GM18526 (cell line): ENCODE results near the gene SCN8A.

Experiments
- POLR2A ChIP-seq: IDR thresholded peaks from 3 replicates; pipeline ENCODE4 v1.6.1; 2011; ENCODE audit not compliant: insufficient read length; ENCODE audit errors: extremely low read depth

SCN8A gene

DNA sequence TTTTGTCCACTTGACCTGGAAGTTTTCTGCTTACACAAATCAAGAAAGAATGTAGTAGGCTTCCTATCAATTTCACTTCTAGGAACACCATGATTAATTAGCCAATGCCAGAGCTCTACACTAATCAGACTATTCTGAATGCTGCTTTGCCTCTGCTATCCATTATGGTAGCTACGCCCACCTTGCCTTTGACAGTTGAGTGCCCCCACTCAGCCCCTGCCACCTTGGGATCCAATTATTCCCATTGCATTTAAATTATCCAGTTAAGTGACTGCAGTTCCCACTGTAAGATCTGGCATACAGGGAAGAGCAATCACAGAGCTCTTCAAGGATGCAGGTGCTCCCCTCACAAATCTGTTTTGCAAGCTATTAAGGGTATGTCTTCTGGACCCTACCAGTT, 210.0 kb downstream of the SCN8A start:
- no peak for TF ChIP-seq POLR2A

DNA sequence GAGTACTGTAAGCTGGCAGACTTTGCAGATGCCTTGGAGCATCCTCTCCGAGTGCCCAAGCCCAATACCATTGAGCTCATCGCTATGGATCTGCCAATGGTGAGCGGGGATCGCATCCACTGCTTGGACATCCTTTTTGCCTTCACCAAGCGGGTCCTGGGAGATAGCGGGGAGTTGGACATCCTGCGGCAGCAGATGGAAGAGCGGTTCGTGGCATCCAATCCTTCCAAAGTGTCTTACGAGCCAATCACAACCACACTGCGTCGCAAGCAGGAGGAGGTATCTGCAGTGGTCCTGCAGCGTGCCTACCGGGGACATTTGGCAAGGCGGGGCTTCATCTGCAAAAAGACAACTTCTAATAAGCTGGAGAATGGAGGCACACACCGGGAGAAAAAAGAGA, 215.9 kb downstream of the SCN8A start:
- no peak for TF ChIP-seq POLR2A

GRCh38 chr12:51809193-51809592, 218.2 kb downstream of the SCN8A start:
- no peak for TF ChIP-seq POLR2A

DNA sequence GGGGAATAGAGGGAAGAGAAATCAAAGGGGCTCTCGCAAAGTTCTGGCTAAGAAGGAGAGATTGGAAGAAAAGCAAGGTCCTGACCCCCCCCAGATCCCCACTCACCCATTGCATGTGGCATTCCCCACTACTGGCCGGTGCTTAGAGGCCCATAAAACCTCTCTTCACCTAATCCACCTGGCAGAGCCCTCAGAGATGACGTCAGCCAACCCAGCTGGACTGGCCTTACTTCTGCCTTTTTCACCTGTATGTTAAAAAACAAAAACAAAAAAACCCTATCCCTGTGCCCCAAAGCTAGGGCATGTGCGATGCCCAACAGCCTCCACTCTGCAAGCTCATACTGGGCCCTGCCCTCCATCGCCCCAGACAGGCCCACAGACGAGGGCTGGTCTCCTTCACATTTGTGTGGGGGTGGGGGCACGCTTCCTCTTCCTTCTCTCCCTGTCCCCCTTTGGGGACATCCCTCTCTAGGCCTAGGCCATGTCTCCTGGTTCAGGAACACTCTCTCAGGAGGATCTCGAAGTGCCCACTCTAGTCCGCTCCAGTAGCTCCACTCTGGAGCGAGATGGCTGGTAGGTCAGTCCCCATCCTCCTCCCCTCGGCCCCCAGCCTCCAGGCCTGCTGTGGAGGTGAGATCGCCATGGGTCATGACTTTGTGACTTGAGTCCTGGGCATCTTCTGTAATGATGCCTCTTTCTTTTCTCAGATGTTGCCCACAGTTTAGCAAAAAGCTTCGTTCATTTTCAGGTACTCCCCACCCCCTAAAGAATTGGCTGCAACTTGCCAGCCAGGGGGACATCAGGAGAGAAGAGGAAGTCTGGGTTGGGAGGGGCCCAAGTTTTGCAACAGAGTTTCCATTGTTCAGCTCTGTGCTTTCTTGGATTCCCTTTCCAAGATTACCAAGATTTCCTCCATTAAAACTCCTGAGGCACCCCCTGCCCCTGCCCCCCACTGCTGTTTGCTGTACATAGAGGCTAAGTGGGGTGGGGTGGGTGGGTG, 220.5 kb downstream of the SCN8A start:
- no peak for TF ChIP-seq POLR2A

- no peak for TF ChIP-seq POLR2A
These were observed 221.8 kb downstream of the SCN8A start for GRCh38 chr12:51812871-51813270.

GRCh38 chr12:51813931-51814310, 222.9 kb downstream of the SCN8A start:
- no peak for TF ChIP-seq POLR2A

GRCh38 chr12:51814311-51815088, 223.5 kb downstream of the SCN8A start:
- no peak for TF ChIP-seq POLR2A

- TF ChIP-seq POLR2A: no peak
These were observed 224.5 kb downstream of the SCN8A start for GRCh38 chr12:51815571-51815970.

- no peak for TF ChIP-seq POLR2A
These were observed 226.3 kb downstream of the SCN8A start for GRCh38 chr12:51817027-51817953.

DNA sequence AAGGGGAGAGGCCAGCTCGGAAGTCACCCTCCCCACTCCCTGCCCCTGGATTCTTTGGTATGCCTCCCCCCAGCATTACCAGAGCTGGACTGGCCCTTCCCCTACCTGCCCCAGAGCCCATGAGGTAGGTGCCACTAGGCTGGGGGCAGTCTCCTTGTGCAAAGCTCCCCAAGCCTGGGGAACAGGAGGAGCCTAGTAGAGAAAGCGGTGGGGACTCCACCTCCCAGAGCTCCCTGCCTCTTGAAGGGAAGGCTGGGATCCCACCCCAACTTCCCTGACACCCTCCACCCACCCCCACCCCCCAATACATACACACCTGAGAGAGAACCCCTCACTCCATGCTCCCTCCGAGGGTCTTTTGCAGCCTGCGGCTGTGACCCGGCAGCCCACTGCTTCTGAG, 227.1 kb downstream of the SCN8A start:
- TF ChIP-seq POLR2A: no peak

- TF ChIP-seq POLR2A: no peak
These were observed 227.7 kb downstream of the SCN8A start for GRCh38 chr12:51818566-51819300.

DNA sequence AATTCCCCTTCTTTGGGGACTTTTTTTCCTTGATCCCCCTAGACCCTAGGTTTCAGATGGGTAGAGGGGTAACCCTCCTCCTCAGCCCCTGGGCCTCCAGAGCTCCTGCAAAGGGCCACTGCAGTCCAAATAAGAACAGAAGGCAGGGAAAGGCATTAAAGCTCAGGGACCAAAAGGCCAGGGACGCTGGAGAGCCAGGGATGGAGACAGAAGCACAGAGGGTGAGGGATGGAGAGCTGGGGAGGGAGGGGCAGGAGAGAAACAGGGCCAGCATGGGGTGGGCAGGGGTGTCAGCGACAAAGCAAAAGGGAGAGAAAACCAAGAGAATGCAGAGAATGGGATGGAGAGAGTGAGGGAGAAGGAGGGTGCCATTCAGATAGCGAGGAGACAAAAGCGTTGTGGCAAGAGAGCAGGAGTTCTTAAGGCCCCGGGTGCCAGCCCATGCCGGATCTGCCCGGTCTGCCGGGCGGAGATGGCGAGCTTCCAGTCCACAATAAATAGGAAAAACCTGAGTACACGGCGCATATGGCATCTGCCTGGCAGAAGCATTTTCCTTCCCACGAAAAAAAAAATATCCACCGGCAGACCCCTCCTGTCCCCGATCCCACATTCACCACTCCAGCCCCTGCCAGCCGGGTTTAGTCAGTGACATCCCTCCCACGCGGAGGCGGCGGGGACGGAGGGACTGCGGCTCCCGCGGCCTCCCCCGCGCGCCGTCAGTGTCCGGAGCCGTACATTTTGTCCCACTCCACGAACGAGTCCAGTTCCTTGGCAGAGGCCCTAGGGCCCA, 228.9 kb downstream of the SCN8A start:
- TF ChIP-seq POLR2A: no peak
